NOMO-1 treated with dmso at 0.1 percent for 144 hours (cell line): ENCODE data around the gene SRD5A2.

Experiments
- DNase-seq: peaks from one replicate; lab custom pipeline; 2025; ENCODE audit not compliant: unreplicated experiment; lab: John Stamatoyannopoulos, UW

Gene SRD5A2

GRCh38 chr2:31580321-31581117 lies at the start of gene SRD5A2:
TSS of gene SRD5A2 (minus strand) at chr2:31580938. CDS start at chr2:31580900, 38 bp downstream.
- no peak for DNase-seq

GRCh38 chr2:31606509-31606908 lies 25.8 kb upstream of the SRD5A2 start:
- DNase-seq = no peak

- DNase-seq = no peak
Measured at GRCh38 chr2:31598694-31599093, 18.0 kb upstream of the SRD5A2 start.

- DNase-seq = no peak
Measured at GRCh38 chr2:31586230-31586629, 5.5 kb upstream of the SRD5A2 start.

- DNase-seq = no peak
Measured at GRCh38 chr2:31581124-31581795, 522 bp upstream of the SRD5A2 start.

- no peak for DNase-seq
Measured at GRCh38 chr2:31579996-31580320, 780 bp downstream of the SRD5A2 start.

GRCh38 chr2:31578316-31578715 lies 2.4 kb downstream of the SRD5A2 start:
- DNase-seq = no peak

- DNase-seq = no peak
Measured at GRCh38 chr2:31577143-31577542, 3.6 kb downstream of the SRD5A2 start.

- DNase-seq = no peak
Measured at GRCh38 chr2:31568585-31569201, 12.0 kb downstream of the SRD5A2 start.

- no peak for DNase-seq
Measured at GRCh38 chr2:31567679-31568078, 13.1 kb downstream of the SRD5A2 start.

GRCh38 chr2:31563273-31563839 lies 17.4 kb downstream of the SRD5A2 start:
- no peak for DNase-seq

- DNase-seq = no peak
Measured at GRCh38 chr2:31561823-31562222, 18.9 kb downstream of the SRD5A2 start.

- no peak for DNase-seq
Measured at GRCh38 chr2:31558401-31559295, 22.1 kb downstream of the SRD5A2 start.

- DNase-seq = no peak
Measured at GRCh38 chr2:31556940-31557339, 23.8 kb downstream of the SRD5A2 start.

GRCh38 chr2:31555967-31556706 lies 24.6 kb downstream of the SRD5A2 start:
- no peak for DNase-seq

GRCh38 chr2:31553362-31553761 lies 27.4 kb downstream of the SRD5A2 start:
- no peak for DNase-seq

- no peak for DNase-seq
Measured at GRCh38 chr2:31547485-31547884, 33.3 kb downstream of the SRD5A2 start.

GRCh38 chr2:31541853-31542252 lies 38.9 kb downstream of the SRD5A2 start:
- DNase-seq = no peak

GRCh38 chr2:31539505-31539904 lies 41.2 kb downstream of the SRD5A2 start:
- no peak for DNase-seq

- no peak for DNase-seq
Measured at GRCh38 chr2:31535768-31536167, 45.0 kb downstream of the SRD5A2 start.
